GM18508 (cell line): ENCODE results near the gene CLIP3.

Source experiments
- ATAC-seq: cut with Tn5 transposase; IDR thresholded peaks from one replicate; pipeline ENCODE4 v1.9.1; 2021; ENCODE audit warnings: moderate number of reproducible peaks; ENCODE audit not compliant: insufficient read depth, unreplicated experiment

The CLIP3 gene

GRCh38 chr19:36009633-36010379 is 22.9 kb downstream of the CLIP3 start:
- ATAC-seq, result no peak

GRCh38 chr19:36009220-36009619 is 23.5 kb downstream of the CLIP3 start:
- ATAC-seq, result no peak

GRCh38 chr19:36008336-36008978 is 24.2 kb downstream of the CLIP3 start, which contains the start of gene SYNE4:
Gene SYNE4 (minus strand): TSS chr19:36008813. CDS start chr19:36008681, 132 bp downstream.
- no peak for ATAC-seq

- ATAC-seq, result no peak
Measured at GRCh38 chr19:36006955-36007354, 25.7 kb downstream of the CLIP3 start.

GRCh38 chr19:36003284-36003683 is 29.4 kb downstream of the CLIP3 start:
- no peak for ATAC-seq

GRCh38 chr19:36001605-36002004 is 31.1 kb downstream of the CLIP3 start:
- no peak for ATAC-seq

GRCh38 chr19:35996777-35997176 is 35.9 kb downstream of the CLIP3 start:
- ATAC-seq, result no peak

GRCh38 chr19:35995048-35995993 is 37.4 kb downstream of the CLIP3 start, which contains the start of gene SDHAF1:
Gene SDHAF1 (plus strand): TSS chr19:35995188. CDS start chr19:35995275, 87 bp downstream.
- peak; percentile 49 for ATAC-seq

GRCh38 chr19:35993923-35994598 is 38.6 kb downstream of the CLIP3 start:
- no peak for ATAC-seq

GRCh38 chr19:35992907-35993765 is 39.5 kb downstream of the CLIP3 start:
- no peak for ATAC-seq

- ATAC-seq, result no peak
Measured at GRCh38 chr19:35991731-35992450, 40.8 kb downstream of the CLIP3 start.

GRCh38 chr19:35990771-35991730 is 41.6 kb downstream of the CLIP3 start:
- ATAC-seq, result no peak

- no peak for ATAC-seq
Measured at GRCh38 chr19:35990156-35990555, 42.5 kb downstream of the CLIP3 start.

- ATAC-seq, result no peak
Measured at GRCh38 chr19:35988824-35989223, 43.8 kb downstream of the CLIP3 start.

GRCh38 chr19:35987571-35987896 is 45.1 kb downstream of the CLIP3 start:
- ATAC-seq, result no peak

GRCh38 chr19:35986664-35987570 is 45.8 kb downstream of the CLIP3 start:
- no peak for ATAC-seq

GRCh38 chr19:35986111-35986510 is 46.6 kb downstream of the CLIP3 start:
- ATAC-seq, result no peak
